ENCODE results near the gene CAPN12. TPM values are rescaled to one million over a fixed set of nuclear protein-coding genes. Genes with fewer than 3 reads are reported as not detected.

Gene CAPN12
- polyA plus RNA-seq, 1 donor (not counting 4 experiments of a cell fraction or from before 2014, with no cell fraction given), result 5.6 TPM

DNA sequence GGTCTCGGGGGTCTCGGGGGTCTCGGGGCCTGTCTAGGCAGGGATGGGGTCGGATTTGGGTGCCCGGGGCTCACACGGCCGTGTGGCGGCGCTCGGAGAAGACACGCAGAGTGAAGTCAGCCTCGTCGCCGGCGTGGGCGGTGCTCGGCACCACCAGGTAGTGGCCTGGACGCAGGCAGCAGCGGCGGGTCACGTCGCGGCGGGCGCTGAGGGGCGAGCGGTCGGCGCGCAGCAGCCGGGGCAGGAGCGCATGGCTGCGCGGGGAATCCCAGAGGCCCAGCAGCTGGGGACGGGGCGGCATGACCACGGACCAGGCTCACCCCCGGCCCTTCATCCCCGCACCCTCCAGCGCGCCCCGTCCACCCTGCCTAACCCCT lies 8.2 kb downstream of the CAPN12 start:
- FAIRE-seq (no peak), DNase-seq (ENCODE audit: low read depth, low spot score) (no peak)
- TF ChIP-seq, protein P1, sequence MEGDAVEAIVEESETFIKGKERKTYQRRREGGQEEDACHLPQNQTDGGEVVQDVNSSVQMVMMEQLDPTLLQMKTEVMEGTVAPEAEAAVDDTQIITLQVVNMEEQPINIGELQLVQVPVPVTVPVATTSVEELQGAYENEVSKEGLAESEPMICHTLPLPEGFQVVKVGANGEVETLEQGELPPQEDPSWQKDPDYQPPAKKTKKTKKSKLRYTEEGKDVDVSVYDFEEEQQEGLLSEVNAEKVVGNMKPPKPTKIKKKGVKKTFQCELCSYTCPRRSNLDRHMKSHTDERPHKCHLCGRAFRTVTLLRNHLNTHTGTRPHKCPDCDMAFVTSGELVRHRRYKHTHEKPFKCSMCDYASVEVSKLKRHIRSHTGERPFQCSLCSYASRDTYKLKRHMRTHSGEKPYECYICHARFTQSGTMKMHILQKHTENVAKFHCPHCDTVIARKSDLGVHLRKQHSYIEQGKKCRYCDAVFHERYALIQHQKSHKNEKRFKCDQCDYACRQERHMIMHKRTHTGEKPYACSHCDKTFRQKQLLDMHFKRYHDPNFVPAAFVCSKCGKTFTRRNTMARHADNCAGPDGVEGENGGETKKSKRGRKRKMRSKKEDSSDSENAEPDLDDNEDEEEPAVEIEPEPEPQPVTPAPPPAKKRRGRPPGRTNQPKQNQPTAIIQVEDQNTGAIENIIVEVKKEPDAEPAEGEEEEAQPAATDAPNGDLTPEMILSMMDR (optimal IDR thresholded peaks at IDR 0.05 in 1 of 3, IDR thresholded peaks at IDR 0.05 in 1 of 3, conservative IDR thresholded peaks at IDR 0.05 in 1 of 3; ENCODE audit: extremely low read depth in 1 of 3, insufficient read depth in 2 of 3, low read length in 3 of 3), result peak in 1 of 3 experiments; percentile 18
- TF ChIP-seq EZH2 (IDR thresholded peaks at IDR 0.05; ENCODE audit: low read length), result no peak
- H3K4me2 ChIP-seq (ENCODE audit: control insufficient read depth, extremely low read depth, insufficient read depth, low read depth, low read length), result no peak overlapping the region
- H3K9ac ChIP-seq (ENCODE audit: control insufficient read depth, extremely low read depth, insufficient read depth, low read length), result no peak overlapping the region
- H3K4me1 ChIP-seq (ENCODE audit: control insufficient read depth, extremely low read depth, insufficient read depth, low read length), result peaks cover 30% of the 10 kb centered on the region
- peak overlapping the region in 1 of 3 experiments; percentile 12 for H3K4me3 ChIP-seq (ENCODE audit: control insufficient read depth in 2 of 3, extremely low read depth in 1 of 3, insufficient read depth in 2 of 3, low read depth in 1 of 3, low read length in 3 of 3)
- H3K79me2 ChIP-seq (ENCODE audit: control insufficient read depth, insufficient read depth, low read length), result no peaks in the 10 kb centered on the region
- no peak overlapping the region for H2AFZ ChIP-seq (ENCODE audit: control insufficient read depth, low read length)
- no peaks in the 10 kb centered on the region for H3K27me3 ChIP-seq (ENCODE audit: control insufficient read depth, extremely low read depth, insufficient read depth, low read length)
- peaks cover 3% of the 10 kb centered on the region for H3K9me1 ChIP-seq (ENCODE audit: control insufficient read depth, extremely low read depth, insufficient read depth, low read length)
- no peaks in the 10 kb centered on the region for H4K20me1 ChIP-seq (ENCODE audit: control insufficient read depth, extremely low read depth, insufficient read depth, low read length)
- dilution Hi-C loops (cut with MboI; ENCODE audit: extremely low pct_ligation_motif_present, low sequenced_read_pairs), result no loop called here
- H3K9me3 ChIP-seq (ENCODE audit: control insufficient read depth, low read depth, low read length), result no peaks in the 10 kb centered on the region
- H3K27ac ChIP-seq (ENCODE audit: control insufficient read depth, insufficient read depth, low read length), result no peak overlapping the region
- H3K36me3 ChIP-seq (ENCODE audit: control insufficient read depth in 2 of 2, extremely low read depth in 1 of 2, insufficient read depth in 2 of 2, low read length in 2 of 2), result peaks cover 7 to 10% of the 10 kb centered on the region in 2 experiments

DNA sequence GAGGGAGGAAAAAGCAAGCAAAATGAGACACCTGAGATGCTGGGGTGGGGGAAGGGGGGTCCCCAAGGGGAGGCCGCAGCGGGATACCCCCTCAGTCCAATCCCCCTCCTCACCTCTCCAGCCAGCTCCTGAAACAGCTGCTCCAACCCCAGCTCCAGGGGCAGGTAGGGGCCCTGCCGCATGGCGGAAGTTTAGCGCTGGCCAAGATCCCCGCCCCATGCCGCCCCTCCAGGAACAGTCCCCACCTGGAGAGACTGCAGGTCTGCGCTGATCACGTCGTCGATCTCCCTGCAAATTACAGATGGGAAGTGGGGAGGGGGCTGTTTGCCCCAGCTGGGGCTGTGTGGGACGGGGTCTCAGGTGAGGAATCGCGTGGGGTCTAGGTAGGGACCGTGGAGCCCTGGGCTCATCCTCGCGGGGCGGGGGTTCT lies 9.0 kb downstream of the CAPN12 start:
- Histone ChIP-seq H3K27ac (ENCODE audit: control insufficient read depth, insufficient read depth, low read length) (peak overlapping the region; percentile 48), H3K9me3 (ENCODE audit: control insufficient read depth, low read depth, low read length) (no peaks in the 10 kb centered on the region), H3K9ac (ENCODE audit: control insufficient read depth, extremely low read depth, insufficient read depth, low read length) (no peak overlapping the region), H3K4me1 (ENCODE audit: control insufficient read depth, extremely low read depth, insufficient read depth, low read length) (peaks cover 30% of the 10 kb centered on the region), H4K20me1 (ENCODE audit: control insufficient read depth, extremely low read depth, insufficient read depth, low read length) (no peaks in the 10 kb centered on the region), H3K4me3 (ENCODE audit: control insufficient read depth in 2 of 3, extremely low read depth in 1 of 3, insufficient read depth in 2 of 3, low read depth in 1 of 3, low read length in 3 of 3) (peak overlapping the region in 2 of 3 experiments; percentile 25 to 37), H3K36me3 (ENCODE audit: control insufficient read depth in 2 of 2, extremely low read depth in 1 of 2, insufficient read depth in 2 of 2, low read length in 2 of 2) (peaks cover 7 to 17% of the 10 kb centered on the region in 2 experiments), H2AFZ (ENCODE audit: control insufficient read depth, low read length) (no peak overlapping the region), H3K27me3 (ENCODE audit: control insufficient read depth, extremely low read depth, insufficient read depth, low read length) (no peaks in the 10 kb centered on the region), H3K79me2 (ENCODE audit: control insufficient read depth, insufficient read depth, low read length) (no peaks in the 10 kb centered on the region), H3K4me2 (ENCODE audit: control insufficient read depth, extremely low read depth, insufficient read depth, low read depth, low read length) (peak overlapping the region; percentile 32), H3K9me1 (ENCODE audit: control insufficient read depth, extremely low read depth, insufficient read depth, low read length) (peaks cover 3% of the 10 kb centered on the region)
- FAIRE-seq (no peak), DNase-seq (ENCODE audit: low read depth, low spot score) (no peak)
- TF ChIP-seq, protein P1 (optimal IDR thresholded peaks at IDR 0.05 in 1 of 3, IDR thresholded peaks at IDR 0.05 in 1 of 3, conservative IDR thresholded peaks at IDR 0.05 in 1 of 3; ENCODE audit: extremely low read depth in 1 of 3, insufficient read depth in 2 of 3, low read length in 3 of 3), result no peak
- TF ChIP-seq EZH2 (IDR thresholded peaks at IDR 0.05; ENCODE audit: low read length), result no peak
- dilution Hi-C loops (cut with MboI; ENCODE audit: extremely low pct_ligation_motif_present, low sequenced_read_pairs), result no loop called here
